Activated naive CD4-positive, alpha-beta T cell treated with anti-CD3 and anti-CD28 coated beads, Interleukin-2, amount 50 U/mL, for 16 hours (primary cell): ENCODE measurements around the gene UTP14A.

Experiments used
- DNase-seq: peaks from one replicate; pipeline ENCODE4 v3.0.0-alpha.2; 2020

Gene UTP14A

DNA sequence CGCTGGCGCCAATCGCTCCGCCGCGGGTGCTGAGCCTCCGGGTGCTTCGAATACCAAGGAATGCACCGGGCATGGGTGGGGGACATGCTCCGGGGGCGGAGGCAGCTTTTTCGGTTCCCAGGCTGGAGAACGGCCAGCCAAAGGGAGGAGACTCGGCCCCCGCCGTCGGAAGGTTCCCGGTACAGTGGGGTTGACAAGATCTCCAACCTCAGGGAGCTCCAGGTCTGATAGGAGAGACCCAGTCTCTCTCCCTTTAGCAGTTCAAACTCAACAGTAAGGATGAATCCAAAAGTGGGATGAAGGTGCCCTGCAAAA, 47.3 kb downstream of the UTP14A start:
- no peak for DNase-seq

DNA sequence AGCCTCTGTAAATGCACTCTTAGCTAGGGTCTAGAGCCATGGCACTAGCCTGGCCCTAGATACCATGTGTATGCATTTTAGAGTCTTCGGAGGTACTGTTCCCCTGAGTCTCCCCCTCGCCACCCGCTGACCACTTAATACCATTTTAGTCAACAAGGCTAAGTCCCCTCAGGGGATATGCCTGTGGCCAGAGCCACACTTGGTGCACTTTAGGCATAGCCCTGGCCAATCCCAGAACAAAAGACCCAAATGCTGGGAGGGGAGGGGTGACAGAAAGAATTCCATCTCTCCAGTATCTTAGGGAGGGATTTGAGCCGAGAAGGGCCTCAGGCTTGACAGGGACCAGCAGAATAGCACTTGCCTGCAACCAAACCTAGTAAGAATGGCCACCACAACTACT, 47.9 kb downstream of the UTP14A start:
- DNase-seq: no peak

DNA sequence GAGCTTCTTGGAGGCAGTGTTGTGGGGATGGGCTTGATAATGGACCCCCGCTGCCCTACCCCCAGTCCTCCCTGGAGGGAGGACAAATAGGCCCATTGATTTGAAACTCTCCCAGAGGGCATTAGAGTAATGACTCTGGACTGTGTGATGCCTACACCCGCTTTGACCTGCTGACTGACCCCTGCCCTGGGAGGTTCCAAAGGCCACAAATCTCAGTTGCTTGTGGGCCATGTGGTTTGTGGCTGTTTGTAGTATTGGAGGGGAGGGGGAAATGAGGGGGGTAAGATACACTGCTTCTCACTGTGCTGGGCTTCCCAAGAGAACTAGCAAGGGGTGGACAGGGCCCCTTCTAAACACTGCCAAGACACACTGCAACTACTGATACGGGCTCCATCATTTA, 48.8 kb downstream of the UTP14A start:
- DNase-seq: no peak

DNA sequence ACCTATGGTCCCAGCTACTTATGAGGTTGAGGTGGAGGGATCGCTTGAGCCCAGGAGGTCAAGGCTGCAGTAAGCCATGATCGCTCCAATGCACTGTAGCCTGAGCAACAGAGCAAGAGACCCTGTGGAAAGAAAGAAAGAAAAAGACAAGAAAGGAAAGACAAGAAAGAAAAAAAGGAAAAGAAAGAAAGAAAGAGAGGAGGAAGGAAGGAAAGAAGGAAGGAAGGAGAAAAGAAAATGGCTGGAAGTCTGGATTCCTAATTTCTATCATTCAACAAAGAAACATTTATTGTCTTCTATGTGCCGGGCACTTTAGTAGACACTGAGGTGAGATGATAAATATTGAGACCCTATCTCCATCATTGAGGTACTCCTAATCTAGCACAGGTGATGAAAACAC, 49.7 kb downstream of the UTP14A start:
- no peak for DNase-seq

DNA sequence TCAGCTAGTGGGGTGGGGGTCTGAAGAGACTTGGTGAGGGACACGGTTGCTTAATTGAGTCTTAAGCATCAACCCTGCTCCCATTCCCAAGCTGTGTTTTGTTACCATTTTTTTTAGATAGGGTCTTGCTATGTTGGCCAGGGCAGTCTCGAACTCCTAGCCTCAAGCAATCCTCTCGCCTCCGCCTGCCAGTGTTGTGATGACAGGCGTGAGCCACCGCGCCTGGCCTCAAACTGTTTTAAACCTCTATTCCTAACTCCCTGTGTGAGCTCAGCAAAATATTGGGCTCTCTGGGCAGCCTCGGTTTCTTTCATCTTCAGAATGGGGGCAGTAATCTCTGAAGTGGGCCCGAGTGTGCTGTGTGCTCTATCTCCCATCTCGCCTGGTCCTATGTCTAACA, 50.2 kb downstream of the UTP14A start:
- no peak for DNase-seq

DNA sequence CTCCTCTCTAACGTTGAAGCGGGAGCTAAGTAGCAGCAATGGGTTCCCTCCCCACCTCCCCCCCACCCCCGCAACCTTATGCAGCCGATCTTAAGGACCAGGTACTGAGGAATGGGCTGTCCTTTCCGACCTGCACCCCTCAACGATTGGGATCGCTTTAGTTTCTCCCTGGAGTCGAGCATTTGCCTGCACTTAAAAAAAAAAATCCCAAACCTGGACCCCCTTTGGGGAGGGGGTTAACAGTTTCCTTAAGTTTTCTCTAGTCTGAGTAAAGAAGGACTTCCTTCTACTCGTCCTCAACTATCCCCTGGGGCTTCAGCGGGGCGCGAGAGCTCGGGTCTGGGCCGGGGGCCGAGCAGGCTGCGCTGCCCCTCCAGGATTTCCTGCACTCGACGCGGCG, 50.8 kb downstream of the UTP14A start:
- no peak for DNase-seq

DNA sequence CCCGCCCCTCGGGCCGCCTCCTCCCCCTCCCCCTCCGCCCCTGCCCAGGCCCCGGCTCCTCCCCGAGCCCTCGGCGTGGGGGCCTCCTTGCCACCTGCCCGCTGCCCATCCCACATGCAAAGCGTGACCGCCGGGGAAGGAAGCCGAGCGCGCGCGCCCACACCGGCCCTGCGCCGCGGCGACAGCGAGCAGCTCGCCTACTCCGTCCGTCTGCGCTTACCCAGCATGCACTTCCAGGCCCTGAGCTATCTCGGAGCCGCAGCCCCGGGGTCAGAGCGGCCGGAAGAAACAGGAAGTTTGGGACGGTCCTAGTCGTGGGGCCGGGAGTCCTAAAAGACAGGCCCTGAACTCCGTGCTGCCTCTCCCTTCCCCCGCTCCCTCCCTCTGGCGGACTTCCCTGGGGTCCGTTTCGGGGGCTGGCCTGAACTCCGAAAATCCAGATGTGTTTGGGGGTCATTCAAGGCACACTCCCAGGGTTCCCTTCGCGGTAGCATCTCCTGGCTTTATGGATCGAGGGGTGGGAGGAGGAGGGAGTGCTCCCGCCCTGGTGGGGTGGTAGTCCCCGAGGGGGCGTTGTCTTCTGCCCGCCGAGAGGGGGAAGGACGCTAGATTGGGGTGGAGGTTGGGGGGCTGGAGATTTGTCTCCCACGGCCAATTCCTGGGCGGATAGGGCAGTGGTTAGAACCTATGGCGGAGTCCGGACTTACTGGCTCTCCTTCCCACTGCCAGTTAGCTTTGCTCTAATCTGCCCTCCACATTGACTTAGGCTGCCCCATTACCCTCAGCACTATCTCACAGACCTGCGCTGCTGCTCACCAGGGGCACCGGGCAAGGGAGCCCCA, 51.5 kb downstream of the UTP14A start:
- DNase-seq: peak; percentile 38

DNA sequence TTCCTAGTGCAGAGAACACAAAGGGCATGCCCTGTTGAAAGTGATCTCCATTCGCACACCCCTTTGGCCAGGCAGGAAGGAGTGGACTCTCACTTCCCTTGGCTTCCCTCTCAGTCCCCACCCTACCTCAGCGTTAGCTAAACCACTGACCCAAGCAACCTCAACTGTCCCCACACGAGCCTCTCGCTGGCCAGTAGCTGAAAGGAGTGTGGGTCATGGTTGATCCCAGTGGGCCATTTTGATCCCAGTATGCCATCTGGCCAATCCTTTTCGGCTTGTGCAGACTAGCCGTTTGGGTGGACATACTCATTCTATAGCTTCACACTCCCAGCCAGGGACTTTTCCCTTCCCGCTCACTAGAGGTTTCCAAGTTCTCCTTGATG, 52.1 kb downstream of the UTP14A start:
- DNase-seq: no peak

DNA sequence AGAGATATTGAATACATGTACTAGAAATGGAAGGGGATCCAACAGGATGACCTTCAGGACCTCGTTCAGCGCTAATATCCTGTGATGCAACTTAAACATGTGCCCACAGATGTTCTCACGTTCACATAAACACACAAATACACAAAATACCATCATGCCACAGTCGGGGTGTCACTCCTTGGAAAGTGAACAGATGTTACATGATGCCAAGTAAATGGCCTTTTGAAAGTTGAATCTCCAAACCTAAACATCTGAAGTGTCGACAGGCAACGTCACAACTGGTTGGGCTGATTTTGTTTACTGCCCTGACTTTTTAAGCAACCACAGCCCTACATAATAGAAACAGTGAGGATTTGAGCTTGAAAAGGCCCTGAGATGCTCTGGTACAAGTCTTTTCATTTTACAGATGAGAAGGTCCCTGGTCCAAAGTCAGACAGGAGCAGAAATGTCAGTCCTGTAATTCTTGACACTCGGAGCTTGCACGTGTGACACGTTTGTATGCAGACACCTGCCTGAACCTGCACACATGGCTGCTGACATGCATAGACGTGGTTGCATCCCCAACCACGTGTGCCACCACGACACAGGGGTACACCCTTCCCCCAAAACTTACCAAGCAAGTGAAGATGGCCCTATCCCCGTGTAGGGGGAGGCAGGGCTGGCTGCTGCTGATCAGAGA, 53.0 kb downstream of the UTP14A start:
- DNase-seq: no peak

DNA sequence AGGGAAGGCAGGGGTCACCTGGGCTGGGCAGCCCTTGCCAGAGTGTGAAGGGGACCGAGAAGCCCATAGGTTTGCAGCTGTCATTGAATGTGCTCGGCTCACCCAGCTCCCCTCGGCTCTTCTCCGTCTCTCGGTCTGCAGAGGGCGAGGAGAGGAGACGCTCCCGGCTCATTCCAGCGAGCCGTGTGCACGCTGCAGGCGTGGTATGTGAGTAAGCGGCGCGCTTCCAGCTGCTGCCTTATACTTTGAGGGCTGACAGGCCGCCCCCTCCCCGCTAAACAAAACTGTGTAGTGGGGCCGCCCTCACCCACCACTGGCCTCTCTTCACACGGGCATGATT, 53.5 kb downstream of the UTP14A start:
- no peak for DNase-seq

DNA sequence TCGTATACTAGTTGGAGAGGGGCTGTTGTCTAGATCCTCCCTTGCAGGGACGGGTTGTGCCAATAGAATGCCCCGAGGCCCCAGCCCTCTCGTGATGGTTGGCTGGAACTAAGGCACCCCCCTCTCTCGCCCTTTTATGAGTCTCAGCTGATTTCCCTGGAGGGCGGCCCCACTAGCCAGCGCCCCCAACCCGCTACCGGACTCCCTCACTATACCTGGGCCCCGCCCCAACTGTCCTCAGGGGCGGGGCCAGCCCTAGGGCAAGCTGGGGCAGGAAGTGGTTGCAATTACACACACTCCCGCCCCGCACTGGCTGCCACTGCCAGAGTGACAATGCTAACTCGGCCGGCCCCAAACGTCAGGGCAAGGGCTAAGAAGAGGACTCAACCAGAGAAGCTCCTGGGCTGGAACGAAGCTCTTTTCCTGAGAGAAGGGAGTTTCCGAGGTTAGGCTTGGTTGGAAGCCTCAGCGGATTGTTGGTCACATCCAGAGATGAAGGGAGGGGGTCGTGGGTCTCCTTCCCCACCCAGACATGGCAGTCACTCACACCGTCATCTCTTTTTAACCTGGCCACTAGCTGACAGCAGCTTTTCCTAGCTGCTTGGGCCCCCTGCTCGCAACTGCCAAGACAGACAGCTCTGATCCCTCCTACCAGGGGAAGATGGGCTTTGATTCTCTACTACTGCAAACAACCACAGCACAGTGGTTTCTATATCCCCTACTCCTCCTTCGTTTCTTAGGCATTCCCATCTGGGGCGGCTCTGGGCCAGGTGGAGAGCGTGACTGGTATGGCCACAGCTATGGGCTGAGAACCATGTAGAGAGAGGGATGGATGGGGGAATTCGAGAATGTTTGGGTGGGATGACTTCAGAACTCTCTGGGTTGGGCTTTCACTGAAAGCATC, 55.5 kb downstream of the UTP14A start:
- DNase-seq: peak; percentile 61

DNA sequence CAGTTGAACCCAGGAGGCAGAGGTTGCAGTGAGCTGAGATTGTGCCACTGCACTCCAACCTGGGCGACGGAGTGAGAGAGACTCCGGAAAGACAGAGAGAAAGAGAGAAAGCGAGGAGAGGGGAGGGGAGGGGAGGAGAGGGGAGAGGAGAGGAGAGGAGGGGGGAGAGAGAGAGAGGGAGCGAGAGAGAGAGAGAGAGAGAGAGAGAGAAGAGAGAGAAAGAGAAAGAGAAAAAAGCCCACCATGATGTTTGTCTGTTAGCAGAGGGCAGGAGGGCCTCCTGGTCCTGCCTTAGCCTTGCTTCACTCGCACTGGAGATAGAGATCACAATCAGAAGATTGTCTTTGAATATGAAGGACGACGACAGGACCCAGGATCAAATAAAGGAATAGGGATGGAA, 57.8 kb downstream of the UTP14A start:
- DNase-seq: no peak

DNA sequence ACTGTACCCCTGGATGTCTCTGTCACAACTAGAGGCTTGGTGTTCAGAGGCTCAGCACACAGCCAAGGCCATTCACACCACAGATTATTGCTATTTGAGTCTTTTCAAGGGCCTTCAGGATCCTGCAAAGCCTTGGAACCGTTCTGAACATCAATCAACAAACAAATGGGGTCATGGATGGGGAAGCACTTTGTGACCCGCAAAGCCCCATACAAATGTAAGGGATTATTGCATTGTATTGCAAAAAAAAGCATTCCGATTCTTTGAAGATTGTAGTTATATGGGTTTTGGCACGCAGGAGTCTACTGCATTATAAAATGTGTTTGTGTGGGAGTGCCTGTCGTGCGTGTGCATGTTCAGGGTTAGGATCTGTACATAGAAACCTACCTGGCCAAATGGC, 59.2 kb downstream of the UTP14A start:
- no peak for DNase-seq

DNA sequence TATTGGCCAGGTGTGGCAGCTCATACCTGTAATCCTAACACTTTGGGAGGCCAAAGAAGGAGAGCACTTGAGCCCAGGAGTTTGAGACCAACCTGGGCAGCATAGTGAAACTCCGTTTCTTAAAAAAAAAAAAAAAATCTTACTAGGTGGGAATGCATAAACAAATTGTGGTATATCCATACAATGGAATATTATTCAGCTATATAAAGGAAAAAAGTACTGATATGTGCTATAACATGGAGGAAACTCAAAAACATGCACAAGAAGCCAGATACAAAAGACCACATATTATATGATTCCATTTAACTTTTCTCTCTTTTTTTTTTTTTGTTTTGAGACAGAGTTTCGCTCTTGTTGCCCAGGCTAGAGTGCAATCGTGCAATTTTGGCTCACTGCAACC, 63.0 kb downstream of the UTP14A start:
- DNase-seq: no peak

DNA sequence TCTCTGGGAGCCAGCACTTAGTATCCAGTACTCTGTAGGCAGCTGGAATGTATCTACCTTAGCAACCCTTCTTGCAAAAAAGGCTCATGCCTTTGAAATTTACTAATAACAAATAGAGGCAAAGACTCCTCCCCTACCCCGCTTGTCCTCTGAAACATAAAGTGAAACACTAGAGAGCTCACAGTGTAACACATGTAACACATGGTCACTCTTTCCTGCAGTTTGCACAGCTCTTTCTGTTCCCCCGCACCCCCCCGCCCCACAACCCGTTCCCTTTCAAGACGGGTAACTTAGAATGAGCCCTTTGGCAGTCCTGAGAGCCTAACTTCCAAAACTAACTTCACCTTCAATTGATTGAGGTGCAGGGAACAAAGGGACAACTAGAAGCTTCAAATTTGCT, 70.5 kb downstream of the UTP14A start:
- no peak for DNase-seq
